ENCODE data around the gene LRRC63. TPM values are rescaled to one million over a fixed set of nuclear protein-coding genes. Genes with fewer than 3 reads are reported as not detected.

LRRC63 gene
- total and polyA plus RNA-seq, 9 of the 15 experiments (the other 6 are each of a cell fraction or from before 2014, with no cell fraction given), result 0.07 to 0.41 (median 0.24) TPM; not detected in 1

- Histone ChIP-seq H3K9me3 (replicated peaks; ENCODE audit: control insufficient read depth, insufficient read depth, low read depth, low read length) (no peaks in the 10 kb centered on the region), H3K9me1 (ENCODE audit: control insufficient read depth, insufficient read depth, low read length) (no peaks in the 10 kb centered on the region), H3K4me2 (ENCODE audit: insufficient read depth, low read length) (no peak overlapping the region), H3K27me3 (ENCODE audit: control insufficient read depth in 2 of 2, insufficient read depth in 2 of 2, low read length in 2 of 2) (no peaks in the 10 kb centered on the region), H3K27ac (ENCODE audit: extremely low read depth, low read depth, low read length) (no peak overlapping the region), H3K4me1 (replicated peaks in 1 of 2; ENCODE audit: control insufficient read depth in 2 of 2, insufficient read depth in 2 of 2, low read length in 2 of 2) (no peaks in the 10 kb centered on the region), H3K36me3 (ENCODE audit: control insufficient read depth, insufficient read depth, low read length) (no peaks in the 10 kb centered on the region), H2AFZ (ENCODE audit: low read depth, low read length) (no peak overlapping the region), H3K9ac (ENCODE audit: insufficient read depth in 1 of 2, low read depth in 2 of 2, low read length in 2 of 2) (no peak overlapping the region), H3K4me3 (no peak overlapping the region), H3K79me2 (ENCODE audit: control insufficient read depth, insufficient read depth, low read length) (no peaks in the 10 kb centered on the region), H4K20me1 (replicated peaks; ENCODE audit: control insufficient read depth, insufficient read depth, low read length) (no peaks in the 10 kb centered on the region)
- DNase-seq (ENCODE audit: extremely low read depth in 1 of 4, low spot score in 3 of 4) (no peak), ATAC-seq (no peak), FAIRE-seq (no peak)
- no TSS peak for BruUV-seq (replicated peaks)
- peak; percentile 62 for TF ChIP-seq ZNF146 (CRISPR knock-in tag; IDR thresholded peaks at IDR 0.05; ENCODE audit: unreplicated experiment)
- no peak for TF ChIP-seq NR3C1 (CRISPR knock-in tag; IDR thresholded peaks at IDR 0.05)
- ChIA-PET POLR2A (no interaction called here), CTCF (ENCODE audit: low intra/inter-chr PET ratio) (no interaction called here)
- 94% methylated on average over 1 of the region's 1 CpG for WGBS (ENCODE audit: insufficient coverage, low coverage, missing lambda C conversion rate)
- intact Hi-C loops (cut with micrococcal nuclease) (no loop called here), in situ Hi-C loops (cut with MboI) (loop anchor here (25.0 kb wide), 1 partner anchor 377 kb away; no protein-coding TSS in a partner anchor)
Observed at GRCh38 chr13:46314587-46314986, 102.9 kb downstream of the LRRC63 start.

GRCh38 chr13:46315036-46315435, 103.3 kb downstream of the LRRC63 start:
- ATAC-seq, result peak; percentile 48; the same call in 2 of the 3 replicates

More at GRCh38 chr13:46315036-46315435, 103.3 kb downstream of the LRRC63 start:
- ChIA-PET POLR2A (interaction anchor here (1.0 kb wide), 1 partner anchor 8 kb away, joined by 3 read pairs; no protein-coding TSS in a partner anchor), CTCF (ENCODE audit: low intra/inter-chr PET ratio) (no interaction called here)
- in situ Hi-C loops (cut with MboI) (loop anchor here (25.0 kb wide), 1 partner anchor 378 kb away; no protein-coding TSS in a partner anchor), intact Hi-C loops (cut with micrococcal nuclease) (no loop called here)
- H3K27me3 ChIP-seq (ENCODE audit: control insufficient read depth in 2 of 2, insufficient read depth in 2 of 2, low read length in 2 of 2), result no peaks in the 10 kb centered on the region
- H3K27ac ChIP-seq (ENCODE audit: extremely low read depth, low read depth, low read length), result no peak overlapping the region
- H3K4me3 ChIP-seq, result no peak overlapping the region
- no peaks in the 10 kb centered on the region for H3K9me3 ChIP-seq (replicated peaks; ENCODE audit: control insufficient read depth, insufficient read depth, low read depth, low read length)
- DNase-seq (ENCODE audit: extremely low read depth in 1 of 4, low spot score in 3 of 4), result no peak
- FAIRE-seq, result no peak
- H3K9ac ChIP-seq (ENCODE audit: insufficient read depth in 1 of 2, low read depth in 2 of 2, low read length in 2 of 2), result no peak overlapping the region
- no peak overlapping the region for H2AFZ ChIP-seq (ENCODE audit: low read depth, low read length)
- H3K4me2 ChIP-seq (ENCODE audit: insufficient read depth, low read length), result no peak overlapping the region
- no peaks in the 10 kb centered on the region for H3K36me3 ChIP-seq (ENCODE audit: control insufficient read depth, insufficient read depth, low read length)
- H3K79me2 ChIP-seq (ENCODE audit: control insufficient read depth, insufficient read depth, low read length), result no peaks in the 10 kb centered on the region
- no peaks in the 10 kb centered on the region for H3K9me1 ChIP-seq (ENCODE audit: control insufficient read depth, insufficient read depth, low read length)
- no TSS peak for BruUV-seq (replicated peaks)
- no peaks in the 10 kb centered on the region for H4K20me1 ChIP-seq (replicated peaks; ENCODE audit: control insufficient read depth, insufficient read depth, low read length)
- no peaks in the 10 kb centered on the region for H3K4me1 ChIP-seq (replicated peaks in 1 of 2; ENCODE audit: control insufficient read depth in 2 of 2, insufficient read depth in 2 of 2, low read length in 2 of 2)
- TF ChIP-seq SFPQ (IDR thresholded peaks at IDR 0.05; ENCODE audit: low read depth, low read length) (no peak), ZKSCAN1 (IDR thresholded peaks at IDR 0.05; ENCODE audit: low read depth, low read length) (no peak), HMG20B (CRISPR knock-in tag; IDR thresholded peaks at IDR 0.05) (no peak), FIP1L1 (IDR thresholded peaks at IDR 0.05; ENCODE audit: low read depth, low read length, poor library complexity, severe bottlenecking) (no peak), RHOXF2B (CRISPR knock-in tag; conservative IDR thresholded peaks at IDR 0.05) (no peak), CCAR2 (IDR thresholded peaks at IDR 0.05; ENCODE audit: low read depth, low read length) (no peak), HDAC8 (tag; IDR thresholded peaks at IDR 0.05) (no peak), KLF16 (IDR thresholded peaks at IDR 0.05) (no peak)
- TF ChIP-seq, protein P1, sequence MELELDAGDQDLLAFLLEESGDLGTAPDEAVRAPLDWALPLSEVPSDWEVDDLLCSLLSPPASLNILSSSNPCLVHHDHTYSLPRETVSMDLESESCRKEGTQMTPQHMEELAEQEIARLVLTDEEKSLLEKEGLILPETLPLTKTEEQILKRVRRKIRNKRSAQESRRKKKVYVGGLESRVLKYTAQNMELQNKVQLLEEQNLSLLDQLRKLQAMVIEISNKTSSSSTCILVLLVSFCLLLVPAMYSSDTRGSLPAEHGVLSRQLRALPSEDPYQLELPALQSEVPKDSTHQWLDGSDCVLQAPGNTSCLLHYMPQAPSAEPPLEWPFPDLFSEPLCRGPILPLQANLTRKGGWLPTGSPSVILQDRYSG (tag; conservative IDR thresholded peaks at IDR 0.05; ENCODE audit: low read depth), result no peak

Measured in K562 (cell line).